Measurements from ENCODE around the gene RIN3. TPM values are rescaled to one million over a fixed set of nuclear protein-coding genes. Genes with fewer than 3 reads are reported as not detected.

Gene RIN3
- polyA plus RNA-seq, 3 donors = 42.8 to 144 (median 54.6) TPM

DNA sequence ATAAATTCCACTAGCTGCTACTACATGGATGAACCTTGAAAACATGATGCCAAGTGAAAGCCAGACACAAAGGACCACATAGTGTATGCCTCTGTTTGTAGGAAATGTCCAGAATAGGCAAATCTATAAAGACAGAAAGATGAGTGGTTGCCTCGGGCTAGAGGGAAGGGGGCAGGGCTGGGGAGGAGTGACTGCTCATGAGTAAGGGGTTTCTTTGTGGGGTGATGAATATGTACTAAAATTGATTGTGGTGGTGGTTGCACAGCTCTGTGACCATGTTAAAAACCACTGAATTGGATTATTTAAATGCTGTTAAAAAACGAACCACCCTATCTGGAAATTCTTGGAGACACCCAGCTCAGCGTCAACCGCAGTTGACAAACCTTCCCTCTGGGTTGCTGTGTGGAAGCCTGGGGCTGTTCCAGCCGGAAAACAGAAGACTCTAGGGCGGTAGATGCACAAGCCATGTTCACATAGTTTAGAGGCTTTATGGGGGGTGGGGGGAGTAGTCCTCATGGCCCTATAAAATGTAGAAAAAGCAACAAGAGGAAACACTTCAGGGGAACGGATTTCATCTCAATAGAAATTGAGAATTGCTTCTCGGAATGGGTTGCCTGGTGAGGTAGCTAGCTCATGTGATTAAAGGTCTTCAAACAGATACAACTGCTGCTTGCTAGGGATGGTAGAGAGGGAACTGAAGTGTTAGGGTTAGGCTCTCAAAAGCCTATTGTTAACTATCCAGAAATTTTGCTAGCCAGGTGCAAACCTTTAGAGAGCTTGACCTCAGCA lies 29.4 kb downstream of the RIN3 start:
- no peaks in the 10 kb centered on the region for H3K27me3 ChIP-seq (ENCODE audit: control insufficient read depth in 2 of 2, insufficient read depth in 2 of 2, low read length in 2 of 2)
- TF ChIP-seq, protein P1, sequence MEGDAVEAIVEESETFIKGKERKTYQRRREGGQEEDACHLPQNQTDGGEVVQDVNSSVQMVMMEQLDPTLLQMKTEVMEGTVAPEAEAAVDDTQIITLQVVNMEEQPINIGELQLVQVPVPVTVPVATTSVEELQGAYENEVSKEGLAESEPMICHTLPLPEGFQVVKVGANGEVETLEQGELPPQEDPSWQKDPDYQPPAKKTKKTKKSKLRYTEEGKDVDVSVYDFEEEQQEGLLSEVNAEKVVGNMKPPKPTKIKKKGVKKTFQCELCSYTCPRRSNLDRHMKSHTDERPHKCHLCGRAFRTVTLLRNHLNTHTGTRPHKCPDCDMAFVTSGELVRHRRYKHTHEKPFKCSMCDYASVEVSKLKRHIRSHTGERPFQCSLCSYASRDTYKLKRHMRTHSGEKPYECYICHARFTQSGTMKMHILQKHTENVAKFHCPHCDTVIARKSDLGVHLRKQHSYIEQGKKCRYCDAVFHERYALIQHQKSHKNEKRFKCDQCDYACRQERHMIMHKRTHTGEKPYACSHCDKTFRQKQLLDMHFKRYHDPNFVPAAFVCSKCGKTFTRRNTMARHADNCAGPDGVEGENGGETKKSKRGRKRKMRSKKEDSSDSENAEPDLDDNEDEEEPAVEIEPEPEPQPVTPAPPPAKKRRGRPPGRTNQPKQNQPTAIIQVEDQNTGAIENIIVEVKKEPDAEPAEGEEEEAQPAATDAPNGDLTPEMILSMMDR (IDR thresholded peaks at IDR 0.05) = no peak
- no peak for DNase-seq
- peaks cover 17 to 18% of the 10 kb centered on the region in 2 donors for H3K4me1 ChIP-seq (ENCODE audit: control insufficient read depth in 1 of 2, insufficient read depth in 2 of 2, low read length in 2 of 2)
- no peak overlapping the region for H3K27ac ChIP-seq (ENCODE audit: low read depth in 1 of 2, low read length in 2 of 2)
- H3K36me3 Mint-ChIP-seq = peaks cover 32 to 41% of the 10 kb centered on the region in 2 donors
- no peak overlapping the region for H3K4me3 Mint-ChIP-seq
- peaks cover 34% of the 10 kb centered on the region for H3K4me1 Mint-ChIP-seq
- H3K9me3 Mint-ChIP-seq = peaks cover 0 to 5% (median 0%) of the 10 kb centered on the region in 7 donors
- peaks cover 96% of the 10 kb centered on the region for H4K20me1 ChIP-seq (ENCODE audit: insufficient read depth, low read length)
- peak overlapping the region in 3 of 7 donors; percentile 13 to 70 (median 50) for H3K27ac Mint-ChIP-seq
- H3K4me3 ChIP-seq (replicated peaks in 1 of 3; ENCODE audit: low read depth in 2 of 3, low read length in 3 of 3) = no peak overlapping the region
- intact Hi-C loops (cut with micrococcal nuclease) = no loop called here
- WGBS (ENCODE audit: insufficient coverage) = 50% methylated on average over 3 of the region's 8 CpGs
- H3K9me3 ChIP-seq (replicated peaks in 1 of 2; ENCODE audit: control insufficient read depth in 1 of 2, insufficient read depth in 1 of 2, low read length in 2 of 2) = no peaks in the 10 kb centered on the region
- no peak overlapping the region for H3K4me2 ChIP-seq (replicated peaks; ENCODE audit: extremely low read depth, low read length, poor library complexity, severe bottlenecking)
- no peak overlapping the region for H3K9ac ChIP-seq (ENCODE audit: insufficient read depth, low read length, poor library complexity, severe bottlenecking)
- peaks cover 0 to 3% (median 0%) of the 10 kb centered on the region in 3 donors for H3K27me3 Mint-ChIP-seq (ENCODE audit: low read depth in 3 of 3)
- H3K79me2 ChIP-seq (ENCODE audit: insufficient read depth, low read length) = peaks cover 66% of the 10 kb centered on the region
- no peaks in the 10 kb centered on the region for H3K36me3 ChIP-seq (replicated peaks in 1 of 2; ENCODE audit: control insufficient read depth in 1 of 2, insufficient read depth in 2 of 2, low read length in 2 of 2)
- no peak overlapping the region for H2AFZ ChIP-seq (ENCODE audit: insufficient read depth, low read depth, low read length, poor library complexity, severe bottlenecking)

DNA sequence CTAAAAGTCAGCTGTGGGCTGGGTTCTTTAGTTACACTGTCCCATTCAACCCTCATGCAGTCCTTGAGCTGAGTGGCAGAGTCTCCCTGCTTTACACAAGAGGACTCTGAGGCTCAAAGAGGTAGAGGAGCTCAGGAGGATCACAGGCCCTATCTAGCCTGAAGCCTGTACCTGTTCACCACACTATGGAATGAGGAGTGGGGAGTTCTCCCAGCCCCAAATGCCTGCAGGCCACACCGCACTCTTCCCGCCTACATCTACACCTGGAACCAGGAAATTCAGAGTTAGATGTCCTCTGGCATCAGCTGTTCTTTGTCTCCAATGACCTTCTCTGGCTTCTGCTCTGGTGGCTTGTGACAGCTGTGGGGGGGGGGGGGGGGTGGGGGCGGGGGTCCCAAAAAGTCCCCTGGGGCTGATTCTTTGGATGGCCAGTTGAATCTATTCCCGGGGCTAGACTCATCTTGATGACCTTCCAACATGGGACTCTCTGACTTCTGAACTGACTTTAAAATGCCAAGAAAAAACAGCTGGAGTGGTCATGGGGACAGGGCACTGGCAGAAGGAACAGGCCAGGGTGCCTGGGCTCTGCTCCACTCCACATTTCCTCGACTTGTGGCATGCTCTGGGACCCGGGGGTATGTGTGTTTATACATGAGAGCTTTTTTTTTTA lies 30.6 kb downstream of the RIN3 start:
- H3K27me3 Mint-ChIP-seq (ENCODE audit: low read depth in 3 of 3) = peaks cover 0 to 3% (median 0%) of the 10 kb centered on the region in 3 donors
- peaks cover 0 to 5% (median 0%) of the 10 kb centered on the region in 7 donors for H3K9me3 Mint-ChIP-seq
- Histone ChIP-seq H3K27me3 (ENCODE audit: control insufficient read depth in 2 of 2, insufficient read depth in 2 of 2, low read length in 2 of 2) (no peaks in the 10 kb centered on the region), H3K9ac (ENCODE audit: insufficient read depth, low read length, poor library complexity, severe bottlenecking) (no peak overlapping the region), H2AFZ (ENCODE audit: insufficient read depth, low read depth, low read length, poor library complexity, severe bottlenecking) (no peak overlapping the region), H3K79me2 (ENCODE audit: insufficient read depth, low read length) (peaks cover 54% of the 10 kb centered on the region), H3K4me1 (ENCODE audit: control insufficient read depth in 1 of 2, insufficient read depth in 2 of 2, low read length in 2 of 2) (peaks cover 19 to 21% of the 10 kb centered on the region in 2 donors), H4K20me1 (ENCODE audit: insufficient read depth, low read length) (peaks cover 96% of the 10 kb centered on the region), H3K27ac (ENCODE audit: low read depth in 1 of 2, low read length in 2 of 2) (no peak overlapping the region), H3K4me3 (replicated peaks in 1 of 3; ENCODE audit: low read depth in 2 of 3, low read length in 3 of 3) (no peak overlapping the region), H3K9me3 (replicated peaks in 1 of 2; ENCODE audit: control insufficient read depth in 1 of 2, insufficient read depth in 1 of 2, low read length in 2 of 2) (no peaks in the 10 kb centered on the region), H3K4me2 (replicated peaks; ENCODE audit: extremely low read depth, low read length, poor library complexity, severe bottlenecking) (no peak overlapping the region), H3K36me3 (replicated peaks in 1 of 2; ENCODE audit: control insufficient read depth in 1 of 2, insufficient read depth in 2 of 2, low read length in 2 of 2) (peaks cover 0 to 12% of the 10 kb centered on the region in 2 donors)
- TF ChIP-seq, protein P1 (IDR thresholded peaks at IDR 0.05) = no peak
- H3K4me1 Mint-ChIP-seq = peaks cover 35% of the 10 kb centered on the region
- no peak overlapping the region for H3K4me3 Mint-ChIP-seq
- whole genome bisulfite sequencing (ENCODE audit: insufficient coverage) = 100% methylated on average over 1 of the region's 6 CpGs
- intact Hi-C loops (cut with micrococcal nuclease) = no loop called here
- H3K36me3 Mint-ChIP-seq = peaks cover 35 to 46% of the 10 kb centered on the region in 2 donors
- no peak for DNase-seq
- H3K27ac Mint-ChIP-seq = peak overlapping the region in 5 of 7 donors; percentile 31 to 90 (median 75)
